HUES64 (cell line): ENCODE measurements around the gene PALM2AKAP2.

Experiments
- H3K27ac ChIP-seq: 2 replicates; pipeline ENCODE4 v1.7.0; 2013; ENCODE audit warnings: low read depth, low read length, inconsistent platforms
- H3K27me3 ChIP-seq: 2 replicates; pipeline ENCODE4 v1.6.1; 2013; ENCODE audit warnings: mild to moderate bottlenecking, low read length; ENCODE audit not compliant: insufficient read depth
- H3K36me3 ChIP-seq: 2 replicates; pipeline ENCODE4 v1.6.1; 2013; ENCODE audit warnings: mild to moderate bottlenecking, low read length; ENCODE audit not compliant: insufficient read depth
- H3K4me1 ChIP-seq: 2 replicates; pipeline ENCODE4 v1.6.1; 2013; ENCODE audit warnings: mild to moderate bottlenecking, low read length, moderate library complexity; ENCODE audit not compliant: insufficient read depth
- H3K4me3 ChIP-seq: 2 replicates; pipeline ENCODE4 v1.5.1; 2013; ENCODE audit warnings: mild to moderate bottlenecking, low read length, moderate library complexity
- H3K9ac ChIP-seq: 2 replicates; pipeline ENCODE4 v1.6.1; 2013; ENCODE audit warnings: mild to moderate bottlenecking, low read depth, low read length
- H3K9me3 ChIP-seq: 2 replicates; pipeline ENCODE4 v1.6.1; 2013; ENCODE audit warnings: low read depth, low read length; ENCODE audit not compliant: insufficient read depth
- WGBS: fragments of 150-250, 120-280 bp; methylation state at CpG from one replicate; pipeline ENCODE4 v1.1.7; 2013; ENCODE audit warnings: missing lambda C conversion rate; 5-methylcytosine and 5-hydroxymethylcytosine counted together

PALM2AKAP2 gene

DNA sequence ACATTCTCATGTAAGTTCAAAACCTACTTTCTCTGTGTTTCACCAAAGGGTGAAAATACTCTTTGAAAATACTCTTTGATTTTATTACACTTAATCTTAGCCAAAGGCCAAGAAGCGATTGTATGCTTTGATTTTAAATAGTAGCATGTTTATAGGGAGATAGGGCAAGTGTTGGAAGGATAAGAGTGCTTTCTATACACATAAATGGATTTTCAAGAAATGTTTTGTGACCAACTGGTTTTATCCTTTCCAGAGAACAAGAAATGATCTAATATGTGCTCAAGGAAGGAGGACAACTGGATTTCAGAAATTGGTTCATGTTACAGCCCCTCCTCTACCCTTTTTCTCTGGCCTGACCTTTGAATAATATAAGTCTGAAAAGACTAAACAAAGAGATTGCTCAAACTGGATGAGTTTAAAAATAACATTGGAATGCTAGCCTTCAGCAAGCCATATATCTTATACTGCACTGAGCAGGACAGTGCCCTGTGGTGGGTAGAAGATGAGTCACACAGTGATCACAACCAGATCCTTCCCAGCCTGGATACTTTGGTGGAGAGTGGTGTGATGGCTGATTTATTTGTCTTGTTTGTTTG is 13.1 kb downstream of the PALM2AKAP2 start:
- no peak overlapping the region for H3K9ac ChIP-seq
- peaks cover 16% of the 10 kb centered on the region; the same call in 1 of the 2 replicates for H3K4me1 ChIP-seq
- no peak overlapping the region for H3K4me3 ChIP-seq
- H3K9me3 ChIP-seq = no peaks in the 10 kb centered on the region
- no peaks in the 10 kb centered on the region for H3K36me3 ChIP-seq
- no peaks in the 10 kb centered on the region for H3K27me3 ChIP-seq
- 83% methylated on average over 1 of the region's 1 CpG for WGBS
- H3K27ac ChIP-seq = no peak overlapping the region

DNA sequence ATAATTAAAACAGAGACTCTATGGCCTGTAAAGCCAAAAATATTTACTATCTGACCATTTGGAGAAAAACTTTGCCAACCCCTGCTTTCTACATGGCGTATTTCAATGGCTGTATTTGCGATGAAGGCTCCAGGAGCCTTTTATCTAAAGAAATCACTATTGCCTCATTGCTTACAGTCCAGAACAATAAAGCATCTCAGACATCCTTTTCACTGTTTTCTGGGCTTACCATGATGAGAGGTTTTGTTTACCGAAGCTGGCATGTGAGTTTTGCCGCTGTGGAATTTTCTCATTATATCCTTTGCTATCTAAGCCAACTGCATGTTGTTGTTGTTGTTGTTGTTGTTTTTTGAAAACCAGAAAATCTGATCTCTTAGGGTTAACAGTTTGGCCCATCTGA is 13.9 kb downstream of the PALM2AKAP2 start:
- no peak overlapping the region for H3K9ac ChIP-seq
- H3K36me3 ChIP-seq = no peaks in the 10 kb centered on the region
- peaks cover 16% of the 10 kb centered on the region; the same call in 1 of the 2 replicates for H3K4me1 ChIP-seq
- H3K27me3 ChIP-seq = no peaks in the 10 kb centered on the region
- 94% methylated on average over 2 of the region's 4 CpGs for WGBS
- H3K27ac ChIP-seq = no peak overlapping the region
- H3K4me3 ChIP-seq = no peak overlapping the region
- H3K9me3 ChIP-seq = no peaks in the 10 kb centered on the region

DNA sequence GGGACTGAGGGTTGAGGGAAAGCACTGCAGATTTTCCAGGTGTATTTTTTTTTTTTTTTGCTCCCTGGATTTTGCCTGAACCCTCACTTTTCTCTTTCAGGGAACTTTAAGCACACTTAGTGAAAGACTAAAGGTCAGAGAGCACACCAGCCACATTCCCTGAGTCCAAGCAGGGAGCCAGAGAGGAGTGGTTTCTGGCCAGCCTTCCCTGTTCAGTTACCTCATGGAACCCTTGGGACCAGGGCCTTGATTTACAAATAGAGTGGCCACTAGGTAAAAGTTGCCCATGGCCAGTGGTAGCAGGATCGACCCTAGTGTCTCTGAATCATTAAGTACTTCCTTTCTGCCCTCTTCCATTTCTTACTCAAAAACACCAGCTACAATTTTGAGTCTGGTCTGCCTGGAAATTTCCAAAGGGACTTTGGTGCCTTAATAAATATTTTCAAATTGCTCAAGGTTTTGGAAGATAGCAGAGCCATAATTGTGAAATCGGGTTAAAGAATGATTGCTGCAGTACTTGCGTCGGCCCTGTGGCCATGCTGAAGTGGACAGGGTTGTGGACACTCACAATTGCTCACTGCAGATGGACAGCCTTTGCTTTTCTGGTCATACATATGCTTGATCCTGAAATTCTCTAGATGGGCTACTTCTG is 14.5 kb downstream of the PALM2AKAP2 start:
- Histone ChIP-seq H3K4me1 (peaks cover 16% of the 10 kb centered on the region; the same call in 1 of the 2 replicates), H3K27ac (no peak overlapping the region), H3K36me3 (no peaks in the 10 kb centered on the region), H3K4me3 (no peak overlapping the region), H3K27me3 (no peaks in the 10 kb centered on the region), H3K9me3 (no peaks in the 10 kb centered on the region), H3K9ac (no peak overlapping the region)
- 96% methylated on average over 4 of the region's 4 CpGs for WGBS

DNA sequence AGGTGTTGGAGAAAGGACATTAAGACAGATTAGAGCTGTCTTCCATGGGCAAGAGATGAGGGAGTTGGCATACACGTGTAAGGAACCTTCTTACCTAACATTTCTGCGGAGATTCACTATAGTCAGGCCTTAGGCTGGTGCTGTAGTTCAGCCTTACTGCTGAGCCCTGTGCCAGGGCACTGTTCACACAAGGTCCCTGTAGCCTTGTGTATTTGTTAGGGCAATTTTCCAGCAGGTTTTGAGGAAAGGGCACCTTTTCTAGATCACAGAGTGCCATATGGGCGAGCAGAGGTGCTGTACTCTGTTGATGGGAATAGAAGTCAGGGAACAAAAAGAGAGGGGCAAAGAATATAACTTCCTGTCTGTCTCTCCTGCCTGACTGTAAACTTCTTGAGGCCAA is 15.6 kb downstream of the PALM2AKAP2 start:
- Histone ChIP-seq H3K9me3 (no peaks in the 10 kb centered on the region), H3K27ac (no peak overlapping the region), H3K27me3 (no peaks in the 10 kb centered on the region), H3K4me3 (no peak overlapping the region), H3K36me3 (no peaks in the 10 kb centered on the region), H3K4me1 (peaks cover 19% of the 10 kb centered on the region; the same call in 1 of the 2 replicates), H3K9ac (no peak overlapping the region)
- whole genome bisulfite sequencing = 88% methylated on average over 3 of the region's 3 CpGs

DNA sequence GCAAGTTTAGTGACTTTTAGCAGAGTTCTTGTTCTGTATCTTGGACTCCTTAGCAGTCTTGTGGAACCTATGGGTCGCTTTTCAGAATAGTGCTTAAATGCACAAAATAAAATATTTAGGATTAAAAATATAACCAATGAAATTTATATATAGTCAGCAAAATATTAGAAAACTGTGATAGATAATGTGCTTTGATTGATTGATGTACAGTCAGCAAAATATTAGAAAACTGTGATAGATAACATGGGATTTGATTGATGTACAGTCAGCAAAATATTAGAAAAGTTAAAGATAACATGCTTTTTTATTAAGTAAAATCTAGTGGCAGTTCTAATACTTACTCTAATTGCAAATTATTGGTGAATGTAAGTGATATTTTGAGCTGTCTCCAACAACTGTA is 16.1 kb downstream of the PALM2AKAP2 start:
- WGBS = no CpG with 5 or more reads among the region's 1 CpG
- H3K9me3 ChIP-seq = no peaks in the 10 kb centered on the region
- no peak overlapping the region for H3K27ac ChIP-seq
- H3K4me3 ChIP-seq = no peak overlapping the region
- no peaks in the 10 kb centered on the region for H3K36me3 ChIP-seq
- no peak overlapping the region for H3K9ac ChIP-seq
- H3K27me3 ChIP-seq = no peaks in the 10 kb centered on the region
- peaks cover 19% of the 10 kb centered on the region; the same call in 1 of the 2 replicates for H3K4me1 ChIP-seq

DNA sequence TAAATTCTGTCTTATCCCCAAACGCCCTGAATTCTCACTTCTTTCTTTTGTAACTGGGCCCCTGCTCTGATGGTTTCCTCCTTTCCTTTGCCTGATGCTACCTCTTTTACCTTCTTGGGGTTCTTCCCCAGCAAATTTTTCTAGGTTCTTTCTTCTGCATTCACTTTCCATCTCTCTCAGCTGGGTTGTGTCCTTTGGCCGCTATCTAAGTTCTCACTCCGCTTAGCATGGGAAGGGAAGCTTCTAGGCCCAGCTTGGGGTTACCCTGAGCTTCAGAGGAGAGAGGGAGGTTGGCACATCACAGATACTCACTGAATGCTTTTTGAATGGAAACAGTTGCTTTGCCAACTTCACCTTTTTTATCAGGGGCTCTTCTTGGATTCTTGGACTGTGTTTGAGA is 17.0 kb downstream of the PALM2AKAP2 start:
- H3K4me1 ChIP-seq = peaks cover 19% of the 10 kb centered on the region; the same call in 1 of the 2 replicates
- 92% methylated on average over 3 of the region's 3 CpGs for WGBS
- H3K27me3 ChIP-seq = no peaks in the 10 kb centered on the region
- H3K36me3 ChIP-seq = no peaks in the 10 kb centered on the region
- no peaks in the 10 kb centered on the region for H3K9me3 ChIP-seq
- no peak overlapping the region for H3K4me3 ChIP-seq
- no peak overlapping the region for H3K27ac ChIP-seq
- no peak overlapping the region for H3K9ac ChIP-seq

DNA sequence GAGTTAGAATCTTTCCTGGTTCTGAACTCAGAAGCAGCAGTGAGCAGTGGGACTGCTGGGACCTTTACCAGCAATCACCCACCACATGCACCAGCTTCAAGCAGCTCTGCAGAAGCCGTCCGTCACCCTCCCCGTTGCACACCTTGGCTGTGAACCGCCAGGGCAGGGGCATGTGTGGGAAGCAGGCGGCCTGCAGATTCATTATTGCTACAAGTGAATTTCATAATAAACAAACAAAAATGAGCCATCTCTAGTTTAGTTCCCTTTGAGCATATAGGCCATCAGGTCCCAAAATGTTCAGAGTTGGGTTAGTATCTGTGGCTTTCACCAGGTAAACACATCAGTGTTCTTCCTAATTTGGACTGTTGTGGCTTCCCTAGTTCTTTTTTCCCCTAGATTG is 17.5 kb downstream of the PALM2AKAP2 start:
- H3K9me3 ChIP-seq = no peaks in the 10 kb centered on the region
- H3K4me3 ChIP-seq = no peak overlapping the region
- no peak overlapping the region for H3K27ac ChIP-seq
- no peaks in the 10 kb centered on the region for H3K36me3 ChIP-seq
- no peak overlapping the region for H3K9ac ChIP-seq
- no peaks in the 10 kb centered on the region for H3K27me3 ChIP-seq
- peaks cover 19% of the 10 kb centered on the region; the same call in 1 of the 2 replicates for H3K4me1 ChIP-seq
- WGBS = 97% methylated on average over 5 of the region's 5 CpGs

DNA sequence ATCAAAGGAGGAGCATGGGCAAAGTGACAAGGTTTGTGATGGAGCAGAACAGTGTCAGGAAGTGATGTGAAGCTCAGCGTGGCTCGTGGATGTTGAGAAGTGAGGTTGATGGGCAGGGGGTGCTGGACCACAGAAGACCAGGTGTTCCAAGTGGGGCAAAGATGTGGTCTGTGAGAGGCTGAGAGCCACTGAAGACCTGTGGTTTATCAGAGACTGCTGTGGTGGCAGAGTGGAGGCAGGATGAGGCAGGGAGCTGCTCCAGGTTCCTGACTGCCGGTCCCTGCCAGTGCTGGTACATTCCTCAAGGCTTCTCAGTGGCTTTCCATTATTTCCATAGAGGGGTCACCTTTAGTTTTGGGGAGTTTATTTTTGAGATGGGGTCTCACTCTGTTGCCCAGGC is 19.1 kb downstream of the PALM2AKAP2 start:
- 98% methylated on average over 3 of the region's 3 CpGs for WGBS
- H3K9ac ChIP-seq = no peak overlapping the region
- H3K4me3 ChIP-seq = no peak overlapping the region

DNA sequence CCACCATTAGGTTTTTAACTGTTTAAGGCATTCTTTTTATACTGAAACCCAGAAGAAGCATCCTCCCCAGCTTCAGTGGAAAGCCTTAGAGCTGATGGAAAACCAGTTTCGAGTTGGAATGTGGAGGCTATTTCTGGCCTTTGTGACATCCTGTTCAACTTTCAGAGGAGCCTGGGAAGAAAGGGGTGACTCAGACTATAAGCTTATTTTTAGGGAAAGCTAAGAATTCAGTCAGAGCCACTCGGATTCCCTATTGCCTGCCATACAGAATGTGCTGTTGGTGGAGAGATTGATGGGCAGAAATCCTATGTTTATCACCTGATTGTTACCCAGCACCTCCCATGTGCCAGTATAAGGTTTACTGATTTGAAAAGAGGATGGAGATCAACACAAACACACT is 19.8 kb downstream of the PALM2AKAP2 start:
- Histone ChIP-seq H3K4me3 (no peak overlapping the region), H3K27ac (no peak overlapping the region)
- WGBS = 78% methylated on average over 2 of the region's 2 CpGs

More for the DNA sequence above, 19.1 kb downstream of the PALM2AKAP2 start:
- no peak overlapping the region for H3K27ac ChIP-seq
- H3K36me3 ChIP-seq = no peaks in the 10 kb centered on the region
- H3K27me3 ChIP-seq = no peaks in the 10 kb centered on the region
- no peaks in the 10 kb centered on the region for H3K9me3 ChIP-seq
- H3K4me1 ChIP-seq = peaks cover 6% of the 10 kb centered on the region; the same call in 1 of the 2 replicates

DNA sequence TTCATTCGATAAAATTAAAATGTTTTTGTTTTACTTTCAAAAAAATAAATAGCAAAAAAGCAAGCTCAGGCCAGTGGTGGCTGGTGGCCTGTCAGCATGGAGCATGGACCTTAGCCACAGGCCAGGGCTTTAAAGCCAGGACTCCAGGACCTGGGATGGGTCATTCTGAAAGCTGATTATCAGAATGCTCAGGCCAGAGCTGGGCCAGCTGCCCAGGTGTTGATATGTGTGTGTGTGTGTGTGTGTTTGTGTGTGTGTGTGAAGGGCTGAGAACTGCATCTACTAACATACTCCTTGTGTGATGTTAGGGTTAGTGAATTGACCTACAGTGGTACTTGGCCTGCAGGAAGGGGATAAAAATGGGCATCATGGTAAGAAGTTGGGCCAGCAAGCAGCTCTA is 21.5 kb downstream of the PALM2AKAP2 start:
- H3K4me3 ChIP-seq = no peak overlapping the region
- H3K9ac ChIP-seq = no peak overlapping the region
- no peaks in the 10 kb centered on the region for H3K9me3 ChIP-seq
- H3K4me1 ChIP-seq = peaks cover 3% of the 10 kb centered on the region; the same call in 1 of the 2 replicates
- no CpG with 5 or more reads among the region's 1 CpG for WGBS
- no peaks in the 10 kb centered on the region for H3K36me3 ChIP-seq
- no peak overlapping the region for H3K27ac ChIP-seq
- no peaks in the 10 kb centered on the region for H3K27me3 ChIP-seq

More for the DNA sequence above, 19.8 kb downstream of the PALM2AKAP2 start:
- Histone ChIP-seq H3K36me3 (no peaks in the 10 kb centered on the region), H3K27me3 (no peaks in the 10 kb centered on the region), H3K4me1 (peaks cover 3% of the 10 kb centered on the region; the same call in 1 of the 2 replicates), H3K9me3 (no peaks in the 10 kb centered on the region), H3K9ac (no peak overlapping the region)

DNA sequence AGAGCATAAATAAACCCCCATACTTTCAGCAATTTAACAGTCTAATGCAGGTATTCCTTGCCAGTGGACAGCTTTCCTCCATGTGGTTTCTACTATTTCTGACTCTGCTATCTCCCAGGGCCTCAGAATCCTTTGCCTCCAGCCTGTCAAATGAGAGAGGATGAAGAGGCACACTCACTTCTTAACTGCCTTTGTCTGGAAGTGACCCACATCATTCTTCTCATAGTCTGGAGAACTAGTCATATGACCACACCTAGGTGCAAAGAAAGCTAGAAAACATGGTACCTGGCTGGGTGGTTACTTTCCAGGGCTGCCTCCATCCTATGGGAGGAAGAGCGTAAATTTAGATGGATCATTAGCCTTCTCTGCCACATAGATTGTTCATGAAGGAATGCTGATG is 22.5 kb downstream of the PALM2AKAP2 start:
- no peaks in the 10 kb centered on the region for H3K9me3 ChIP-seq
- no peak overlapping the region for H3K27ac ChIP-seq
- no peaks in the 10 kb centered on the region for H3K36me3 ChIP-seq
- peaks cover 3% of the 10 kb centered on the region; the same call in 1 of the 2 replicates for H3K4me1 ChIP-seq
- 96% methylated on average over 1 of the region's 1 CpG for WGBS
- no peak overlapping the region for H3K4me3 ChIP-seq
- no peaks in the 10 kb centered on the region for H3K27me3 ChIP-seq
- H3K9ac ChIP-seq = no peak overlapping the region
